ENCODE results near the gene ARSA. TPM values are rescaled to one million over a fixed set of nuclear protein-coding genes. Genes with fewer than 3 reads are reported as not detected.

Gene ARSA
- total RNA-seq, 1 experiment from 2014 or later, result 11.3 TPM

- H3K27me3 ChIP-seq (ENCODE audit: low read length), result no peaks in the 10 kb centered on the region
- H3K4me3 ChIP-seq (ENCODE audit: low read length), result peak overlapping the region; percentile 77
- peaks cover 18% of the 10 kb centered on the region for H3K79me2 ChIP-seq (ENCODE audit: low read length)
- peak overlapping the region; percentile 97 for H3K9ac ChIP-seq (ENCODE audit: low read length)
- H3K9me3 ChIP-seq (ENCODE audit: low read length), result no peaks in the 10 kb centered on the region
- ChIA-PET CTCF (no interaction called here), POLR2A (ENCODE audit: unreplicated experiment) (no interaction called here)
- DNase-seq (no peak), ATAC-seq (peak; percentile 31; the same call in 1 of the 2 replicates)
- intact Hi-C loops (cut with micrococcal nuclease), result loop anchor here (2.0 to 5.0 kb wide), 2 partner anchors 49 to 110 kb away; no protein-coding TSS in a partner anchor
- no peaks in the 10 kb centered on the region for H3K36me3 ChIP-seq (ENCODE audit: low read depth, low read length)
- no peaks in the 10 kb centered on the region for H4K20me1 ChIP-seq (ENCODE audit: low read length)
- peak overlapping the region; percentile 66 for H3K27ac ChIP-seq (ENCODE audit: low read length)
- H3K9me2 ChIP-seq (replicated peaks; ENCODE audit: low read length), result no peaks in the 10 kb centered on the region
- H3K4me2 ChIP-seq (ENCODE audit: low read length), result peak overlapping the region; percentile 84
- TF ChIP-seq EZH2 (IDR thresholded peaks at IDR 0.05; ENCODE audit: low read length, unreplicated experiment), result no peak
- no peak for TF ChIP-seq EZH2phosphoT487 (IDR thresholded peaks at IDR 0.05; ENCODE audit: borderline replicate concordance, low read length)
- TF ChIP-seq CTCF (conservative IDR thresholded peaks at IDR 0.05; ENCODE audit: low read depth, low read length), result no peak
- peaks cover 5% of the 10 kb centered on the region for H3K4me1 ChIP-seq (ENCODE audit: insufficient read depth, low read length)
- no TSS peak for BruUV-seq (replicated peaks)
- no peaks in the 10 kb centered on the region for H3F3A ChIP-seq (ENCODE audit: low read length, unreplicated experiment)
- peak overlapping the region; percentile 97 for H2AFZ ChIP-seq (ENCODE audit: low read length)
Observed at GRCh38 chr22:50581950-50582492, 45.9 kb downstream of the ARSA start.

DNA sequence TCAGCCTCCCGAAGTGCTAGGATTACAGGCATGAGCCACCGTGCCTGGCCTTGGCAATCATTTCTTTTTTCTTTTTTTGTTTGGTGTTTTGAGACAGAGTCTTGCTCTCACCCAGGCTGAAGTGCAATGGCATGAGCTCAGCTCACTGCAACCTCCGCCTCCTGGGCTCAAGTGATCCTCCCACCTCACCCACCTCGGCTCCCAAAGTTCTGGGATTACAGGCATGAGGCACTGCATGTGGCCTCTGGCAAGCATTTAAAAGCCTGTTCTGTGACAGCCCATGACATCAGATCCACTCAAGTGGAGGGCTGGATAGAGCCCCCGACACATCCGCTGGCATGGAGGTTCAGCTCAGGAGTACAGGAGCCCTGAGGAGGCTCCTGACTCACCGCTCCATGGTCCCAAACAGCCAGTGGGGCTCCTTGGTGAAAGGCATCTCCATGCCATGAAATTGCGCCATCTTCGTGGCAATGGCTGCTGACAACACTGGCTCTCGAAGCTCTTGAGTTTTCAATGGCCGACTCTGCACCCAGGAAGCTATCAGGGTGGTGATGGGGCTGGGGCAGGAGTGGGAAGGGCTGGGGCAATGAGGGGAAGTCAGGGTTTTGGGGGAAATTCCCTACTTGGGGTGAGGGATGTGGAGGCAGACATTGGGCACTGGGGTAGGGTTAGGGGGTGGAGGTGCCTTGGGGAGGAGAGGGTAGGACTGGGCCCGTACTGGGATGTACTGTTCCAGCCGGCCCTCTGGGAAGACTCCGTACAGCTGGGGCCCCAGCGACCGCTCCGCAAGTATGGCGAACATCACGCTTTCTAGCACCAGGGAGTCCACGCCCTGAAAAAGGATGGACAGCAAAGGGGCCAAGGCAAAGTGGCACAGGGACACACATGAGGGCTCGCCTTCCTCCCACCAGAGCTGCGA, 46.7 kb downstream of the ARSA start:
- no peaks in the 10 kb centered on the region for H3F3A ChIP-seq (ENCODE audit: low read length, unreplicated experiment)
- H3K9me2 ChIP-seq (replicated peaks; ENCODE audit: low read length), result no peaks in the 10 kb centered on the region
- H3K4me3 ChIP-seq (ENCODE audit: low read length), result peak overlapping the region; percentile 77
- H2AFZ ChIP-seq (ENCODE audit: low read length), result peak overlapping the region; percentile 97; the same call in 1 of the 2 replicates
- peaks cover 18% of the 10 kb centered on the region for H3K79me2 ChIP-seq (ENCODE audit: low read length)
- no peaks in the 10 kb centered on the region for H4K20me1 ChIP-seq (ENCODE audit: low read length)
- ChIA-PET POLR2A (ENCODE audit: unreplicated experiment) (no interaction called here), CTCF (no interaction called here)
- no peak overlapping the region for H3K27ac ChIP-seq (ENCODE audit: low read length)
- ATAC-seq (no peak), DNase-seq (no peak)
- BruUV-seq (replicated peaks), result TSS peak; percentile 48
- peak overlapping the region; percentile 97 for H3K9ac ChIP-seq (ENCODE audit: low read length)
- H3K36me3 ChIP-seq (ENCODE audit: low read depth, low read length), result no peaks in the 10 kb centered on the region
- TF ChIP-seq CTCF (conservative IDR thresholded peaks at IDR 0.05; ENCODE audit: low read depth, low read length) (no peak), EZH2 (IDR thresholded peaks at IDR 0.05; ENCODE audit: low read length, unreplicated experiment) (no peak), EZH2phosphoT487 (IDR thresholded peaks at IDR 0.05; ENCODE audit: borderline replicate concordance, low read length) (no peak)
- intact Hi-C loops (cut with micrococcal nuclease), result loop anchor here (5.0 kb wide), 1 partner anchor 111 kb away; no protein-coding TSS in a partner anchor
- H3K9me3 ChIP-seq (ENCODE audit: low read length), result no peaks in the 10 kb centered on the region
- H3K4me2 ChIP-seq (ENCODE audit: low read length), result peak overlapping the region; percentile 84
- no peaks in the 10 kb centered on the region for H3K27me3 ChIP-seq (ENCODE audit: low read length)
- peaks cover 5% of the 10 kb centered on the region for H3K4me1 ChIP-seq (ENCODE audit: insufficient read depth, low read length)
